PC-9 (cell line): ENCODE measurements around the gene ZNF45. TPM values are rescaled to one million over a fixed set of nuclear protein-coding genes. Genes with fewer than 3 reads are reported as not detected.
A peak's percentile ranks its signal among the peaks of the same experiment; 100 is the strongest.

ENCODE experiments used
- BruUV-seq: library from RNA; stranded (reverse); fragments of 400-500 nt; replicated peaks from 2 replicates; lab custom pipeline; 2021; lab: Mats Ljungman, UMichigan
- CTCF ChIA-PET: fragments of 300-600 bp; sonication (Branson Sonifier 250); formaldehyde crosslinking; loops from one replicate; lab custom pipeline; 2022; ENCODE audit warnings: antibody characterized with exemption; lab: Charles Lee
- POLR2A ChIA-PET: fragments of 300-600 bp; sonication (Branson Sonifier 250); formaldehyde crosslinking; loops from one replicate; lab custom pipeline; 2022; ENCODE audit warnings: antibody characterized with exemption; ENCODE audit not compliant: unreplicated experiment; lab: Charles Lee
- DNase-seq, 2 experiments: peaks; one replicate each; pipeline versions ENCODE4 v3.0.0 to v3.0.0-alpha.2; 2015 to 2022; ENCODE audit warnings: mixed read lengths in 1 of 2
- H2AFZ ChIP-seq: fragments of 200-600 bp; sonication (generic); 2 replicates; pipeline ENCODE4 v1.8.1; 2017; ENCODE audit warnings: antibody characterized with exemption
- H3F3A ChIP-seq: fragments of 200-600 bp; sonication (generic); 2 replicates; pipeline ENCODE4 v1.8.1; 2017; ENCODE audit warnings: antibody characterized with exemption, mild to moderate bottlenecking, low read depth; ENCODE audit not compliant: insufficient read depth
- H3K27ac ChIP-seq: fragments of 200-600 bp; sonication (generic); 2 replicates; pipeline ENCODE4 v1.6.1; 2016; ENCODE audit warnings: mixed run types
- H3K27me3 ChIP-seq: fragments of 200-600 bp; sonication (generic); 2 replicates; pipeline ENCODE4 v1.6.1; 2016; ENCODE audit warnings: low read depth, mixed run types; ENCODE audit not compliant: insufficient read depth
- H3K36me3 ChIP-seq: fragments of 200-600 bp; sonication (generic); 2 replicates; pipeline ENCODE4 v1.6.1; 2016; ENCODE audit warnings: low read depth, mixed run types
- H3K4me1 ChIP-seq: fragments of 200-600 bp; sonication (generic); replicated peaks from 2 replicates; pipeline ENCODE4 v1.6.1; 2016; ENCODE audit warnings: mixed run types; ENCODE audit not compliant: insufficient read depth
- H3K4me2 ChIP-seq: fragments of 200-600 bp; sonication (generic); 2 replicates; pipeline ENCODE4 v1.6.1; 2017; ENCODE audit warnings: mixed run types
- H3K4me3 ChIP-seq: fragments of 200-600 bp; sonication (generic); 2 replicates; pipeline ENCODE4 v1.6.1; 2016; ENCODE audit warnings: mixed run types
- H3K79me2 ChIP-seq: fragments of 200-600 bp; sonication (generic); 2 replicates; pipeline ENCODE4 v1.6.1; 2017; ENCODE audit warnings: low read depth, mixed run types
- H3K9me2 ChIP-seq: fragments of 200-600 bp; sonication (generic); 2 replicates; pipeline ENCODE4 v1.8.1; 2017; ENCODE audit warnings: mild to moderate bottlenecking; ENCODE audit not compliant: insufficient read depth
- H3K9me3 ChIP-seq: fragments of 200-600 bp; sonication (generic); 2 replicates; pipeline ENCODE4 v1.8.1; 2016; ENCODE audit warnings: low read depth; ENCODE audit not compliant: insufficient read depth
- H4K20me1 ChIP-seq: fragments of 200-600 bp; sonication (generic); 2 replicates; pipeline ENCODE4 v1.8.1; 2017; ENCODE audit not compliant: insufficient read depth
- CTCF ChIP-seq: fragments of 200-600 bp; sonication (generic); conservative IDR thresholded peaks from 2 replicates; pipeline ENCODE4 v1.6.1; 2017; ENCODE audit warnings: mixed run types, antibody characterized with exemption, mild to moderate bottlenecking, moderate library complexity
- EZH2 ChIP-seq: fragments of 200-600 bp; sonication (generic); IDR thresholded peaks from 2 replicates; pipeline ENCODE4 v1.8.0; 2017; ENCODE audit warnings: antibody characterized with exemption, low read depth
- intact Hi-C: fragments of 100-400 bp; cut with micrococcal nuclease; formaldehyde crosslinking; loops from one replicate; pipeline ENCODE4 v1.10.0; 2022; ENCODE audit not compliant: unreplicated experiment
- total RNA-seq: library from RNA; stranded (reverse); gene quantifications from 2 replicates; pipeline ENCODE4 v1.2.3, GENCODE V29; 2021

ZNF45 gene
- total RNA-seq, 1 experiment from 2014 or later = 10.3 TPM

DNA sequence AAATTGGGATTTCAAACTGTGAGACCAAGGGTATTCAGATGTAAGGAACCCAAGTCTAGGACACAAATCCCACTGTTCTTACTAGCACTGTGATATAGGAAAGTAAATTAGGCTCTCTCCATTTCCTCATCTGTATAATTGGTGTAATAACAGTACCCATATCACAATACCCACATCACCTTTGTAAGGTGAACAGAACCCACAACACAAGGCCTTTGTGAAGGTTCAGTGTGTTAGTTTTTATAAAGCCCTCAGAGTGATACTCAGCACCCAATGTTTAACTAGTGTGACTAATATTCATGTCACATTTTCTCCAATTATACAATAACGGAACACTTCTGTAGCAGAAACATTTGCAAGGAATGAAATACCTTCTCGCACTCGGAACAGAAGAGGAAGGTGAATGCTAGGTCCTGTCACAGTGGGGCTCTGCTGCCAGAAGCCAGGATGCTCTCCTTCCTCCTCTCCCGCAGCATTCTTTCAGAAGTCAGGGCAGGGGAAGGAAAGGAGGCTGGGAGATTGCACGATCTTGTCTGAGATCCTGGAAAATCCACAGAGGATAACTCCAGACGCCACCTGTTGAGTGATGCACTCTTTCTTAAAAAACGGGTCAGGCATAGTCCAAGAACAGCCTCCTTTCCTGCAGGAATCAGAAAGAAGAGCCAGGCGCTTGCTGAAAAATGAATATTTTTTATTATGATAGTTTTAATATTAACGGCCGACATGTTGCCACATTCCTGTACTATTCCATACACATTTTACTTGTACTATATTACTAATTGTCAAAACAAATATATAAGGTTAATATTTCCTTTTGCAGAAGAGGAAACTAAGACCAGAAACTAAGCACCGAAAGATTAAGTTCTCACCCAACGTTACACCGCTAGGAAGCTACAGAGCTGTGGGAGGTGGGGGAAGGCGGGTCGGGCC lies 762 bp downstream of the ZNF45 start:
- 0 out of 2 replicates have a peak, but pooled peaks cover 3% of the 10 kb centered on the region for H3K79me2 ChIP-seq
- H3K36me3 ChIP-seq = peaks cover 26% of the 10 kb centered on the region
- H4K20me1 ChIP-seq = no peaks in the 10 kb centered on the region
- TF ChIP-seq EZH2 = no peak
- no peak for TF ChIP-seq CTCF
- H3F3A ChIP-seq = peaks cover 8% of the 10 kb centered on the region; the same call in 1 of the 2 replicates
- POLR2A ChIA-PET = no interaction called here
- intact Hi-C loops = no loop called here
- H3K4me2 ChIP-seq = peak overlapping the region; percentile 85
- BruUV-seq = TSS peak; percentile 59
- H3K27ac ChIP-seq = no peak overlapping the region
- peaks cover 11% of the 10 kb centered on the region for H3K4me1 ChIP-seq
- H2AFZ ChIP-seq = peak overlapping the region; percentile 99
- no peaks in the 10 kb centered on the region for H3K9me2 ChIP-seq
- no peaks in the 10 kb centered on the region for H3K27me3 ChIP-seq
- H3K4me3 ChIP-seq = peak overlapping the region; percentile 88
- peaks cover 4% of the 10 kb centered on the region; the same call in 1 of the 2 replicates for H3K9me3 ChIP-seq
- no peak for DNase-seq
- CTCF ChIA-PET = no interaction called here

GRCh38 chr19:43928820-43929219 lies 6.3 kb downstream of the ZNF45 start:
- TF ChIP-seq EZH2 = no peak
- TF ChIP-seq CTCF = no peak
- POLR2A ChIA-PET = no interaction called here
- CTCF ChIA-PET = no interaction called here
- Histone ChIP-seq H4K20me1 (no peaks in the 10 kb centered on the region), H3K79me2 (0 out of 2 replicates have a peak, but pooled peaks cover 3% of the 10 kb centered on the region), H3K36me3 (peaks cover 40% of the 10 kb centered on the region), H3K27me3 (no peaks in the 10 kb centered on the region), H3F3A (peaks cover under 1% of the 10 kb centered on the region), H3K9me3 (no peaks in the 10 kb centered on the region), H3K27ac (no peak overlapping the region), H3K4me3 (no peak overlapping the region), H3K4me2 (no peak overlapping the region), H3K4me1 (peaks cover 6% of the 10 kb centered on the region), H2AFZ (no peak overlapping the region), H3K9me2 (no peaks in the 10 kb centered on the region)
- no peak for DNase-seq
- intact Hi-C loops = no loop called here
- no TSS peak for BruUV-seq

DNA sequence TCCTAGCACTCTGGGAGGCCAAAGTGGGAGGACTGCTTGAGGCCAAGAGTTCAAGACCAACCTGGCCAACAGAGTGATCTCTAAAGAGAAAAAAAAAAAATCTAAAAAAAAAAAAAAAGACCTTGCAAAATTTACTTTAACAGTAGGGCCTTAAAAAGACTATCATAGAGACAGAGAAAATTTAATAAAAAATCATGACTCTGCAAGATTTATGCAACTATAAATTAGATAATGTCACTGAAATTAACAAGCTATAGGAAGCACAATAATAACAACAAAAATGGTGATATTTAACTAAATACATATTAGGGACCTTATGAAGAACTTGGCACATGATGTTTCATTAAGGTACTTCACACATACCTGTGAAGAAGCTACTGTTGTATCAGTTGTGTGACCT lies 11.2 kb downstream of the ZNF45 start:
- no peak overlapping the region for H3K4me3 ChIP-seq
- H3K79me2 ChIP-seq = no peaks in the 10 kb centered on the region
- no peaks in the 10 kb centered on the region for H3K27me3 ChIP-seq
- H3K9me3 ChIP-seq = peaks cover 7% of the 10 kb centered on the region; the same call in 1 of the 2 replicates
- H2AFZ ChIP-seq = no peak overlapping the region
- no TSS peak for BruUV-seq
- POLR2A ChIA-PET = no interaction called here
- H3K36me3 ChIP-seq = peaks cover 35% of the 10 kb centered on the region
- intact Hi-C loops = no loop called here
- no peaks in the 10 kb centered on the region for H3K9me2 ChIP-seq
- H3K27ac ChIP-seq = no peak overlapping the region
- TF ChIP-seq EZH2 = no peak
- TF ChIP-seq CTCF = no peak
- H3K4me1 ChIP-seq = no peaks in the 10 kb centered on the region
- no peaks in the 10 kb centered on the region; the same call in 1 of the 2 replicates for H3F3A ChIP-seq
- DNase-seq = no peak
- H4K20me1 ChIP-seq = no peaks in the 10 kb centered on the region
- H3K4me2 ChIP-seq = no peak overlapping the region
- CTCF ChIA-PET = no interaction called here
